Stimulated activated CD4-positive, alpha-beta T cell treated with anti-CD3 and anti-CD28 coated beads, Interleukin-2, amount 100 ng/mL, for 24 hours (primary cell): Measurements from ENCODE around the gene HAX1.
A peak's percentile ranks its signal among the peaks of the same experiment; 100 is the strongest.
"Not testable (repeated sequence)": the region's sequence is repeated elsewhere in the genome, so short reads cannot be mapped to it uniquely, and the experiment has no call there.

Experiments
- DNase-seq, 2 donors: peaks; one replicate each; pipeline ENCODE4 v3.0.0-alpha.2; 2020

Gene HAX1

GRCh38 chr1:154272217-154272998, at the start of gene HAX1:
TSS of gene HAX1 (plus strand) at chr1:154272629. CDS start at chr1:154272724, 95 bp downstream.
- DNase-seq, result peak; percentile 98

- no peak for DNase-seq
These were observed 49.5 kb upstream of the HAX1 start for GRCh38 chr1:154222918-154223317.

GRCh38 chr1:154223621-154224020, 48.8 kb upstream of the HAX1 start:
- no peak for DNase-seq

- DNase-seq, result no peak
These were observed 47.1 kb upstream of the HAX1 start for GRCh38 chr1:154225370-154225769.

- DNase-seq, result not testable (repeated sequence)
These were observed 41.3 kb upstream of the HAX1 start for GRCh38 chr1:154231112-154231511.

GRCh38 chr1:154233127-154233526, 39.3 kb upstream of the HAX1 start:
- not testable (repeated sequence) for DNase-seq

GRCh38 chr1:154236855-154237254, 35.6 kb upstream of the HAX1 start:
- DNase-seq, result no peak

GRCh38 chr1:154237435-154237834, 35.0 kb upstream of the HAX1 start:
- no peak for DNase-seq

- no peak for DNase-seq
These were observed 34.4 kb upstream of the HAX1 start for GRCh38 chr1:154237880-154238506.

GRCh38 chr1:154239491-154239890, 32.9 kb upstream of the HAX1 start:
- no peak for DNase-seq

- DNase-seq, result no peak
These were observed 32.1 kb upstream of the HAX1 start for GRCh38 chr1:154240294-154240833.

GRCh38 chr1:154241703-154242351, 30.6 kb upstream of the HAX1 start:
- DNase-seq, result no peak

GRCh38 chr1:154253671-154254070, 18.8 kb upstream of the HAX1 start:
- DNase-seq, result no peak

- no peak for DNase-seq
These were observed 15.7 kb upstream of the HAX1 start for GRCh38 chr1:154256686-154257085.

- DNase-seq, result no peak
These were observed 13.6 kb upstream of the HAX1 start for GRCh38 chr1:154258784-154259183.

- no peak for DNase-seq
These were observed 12.3 kb upstream of the HAX1 start for GRCh38 chr1:154260127-154260526.

GRCh38 chr1:154263465-154264332, 8.7 kb upstream of the HAX1 start:
- no peak for DNase-seq

GRCh38 chr1:154264454-154264853, 8.0 kb upstream of the HAX1 start:
- no peak for DNase-seq

- no peak for DNase-seq
These were observed 6.8 kb upstream of the HAX1 start for GRCh38 chr1:154265586-154265985.

- DNase-seq, result no peak
These were observed 1.6 kb upstream of the HAX1 start for GRCh38 chr1:154270833-154271232.

GRCh38 chr1:154272999-154273563, 652 bp downstream of the HAX1 start:
- DNase-seq, result no peak

- peak; percentile 30 to 40 for DNase-seq
These were observed 4.4 kb downstream of the HAX1 start for GRCh38 chr1:154276797-154277196.
